Fibroblast of lung (primary cell): Measurements from ENCODE around the gene STX1B. TPM values are rescaled to one million over a fixed set of nuclear protein-coding genes. Genes with fewer than 3 reads are reported as not detected.

Experiments used
- DNase-seq, 2 donors: peaks; one replicate each; pipeline versions ENCODE4 v3.0.0 to v3.0.0-alpha.2; 2010; ENCODE audit warnings: low read depth in 2 of 2
- H2AFZ ChIP-seq: 2 replicates; pipeline ENCODE4 v1.5.1; 2012; ENCODE audit warnings: low read length, control low read depth, inconsistent platforms
- H3K27ac ChIP-seq: 2 replicates; pipeline ENCODE4 v1.5.1; 2011; ENCODE audit warnings: low read length, control low read depth; ENCODE audit not compliant: insufficient read depth
- H3K27me3 ChIP-seq: 2 replicates; pipeline ENCODE4 v1.5.1; 2011; ENCODE audit warnings: mild to moderate bottlenecking, low read length; ENCODE audit not compliant: control insufficient read depth, insufficient read depth
- H3K36me3 ChIP-seq: 2 replicates; pipeline ENCODE4 v1.5.1; 2011; ENCODE audit warnings: low read length; ENCODE audit not compliant: control insufficient read depth, insufficient read depth
- H3K4me1 ChIP-seq: 2 replicates; pipeline ENCODE4 v1.5.1; 2011; ENCODE audit warnings: low read length; ENCODE audit not compliant: control insufficient read depth, insufficient read depth; ENCODE audit errors: extremely low read depth
- H3K4me2 ChIP-seq: 2 replicates; pipeline ENCODE4 v1.5.1; 2011; ENCODE audit warnings: low read length, control low read depth; ENCODE audit not compliant: insufficient read depth; ENCODE audit errors: extremely low read depth
- H3K4me3 ChIP-seq, 4 experiments: fragments of 200-600 bp in 1 of 4; sonication (generic) in 1 of 4; replicated peaks in 1 of 4; 2 replicates each; pipeline ENCODE4 v1.5.1; 2011 to 2016; ENCODE audit warnings: low read length in 4 of 4, low read depth in 3 of 4, mild to moderate bottlenecking in 3 of 4, control low read depth in 2 of 4, inconsistent platforms in 1 of 4, mixed read lengths in 1 of 4; ENCODE audit not compliant: insufficient read depth in 1 of 4; ENCODE audit errors: control extremely low read depth in 1 of 4
- H3K79me2 ChIP-seq: 2 replicates; pipeline ENCODE4 v1.5.1; 2012; ENCODE audit warnings: mild to moderate bottlenecking, low read length, inconsistent platforms; ENCODE audit not compliant: control insufficient read depth, insufficient read depth
- H3K9ac ChIP-seq: 2 replicates; pipeline ENCODE4 v1.5.1; 2011; ENCODE audit warnings: mild to moderate bottlenecking, low read length, control low read depth; ENCODE audit not compliant: insufficient read depth
- H3K9me3 ChIP-seq: 2 replicates; pipeline ENCODE4 v1.5.1; 2012; ENCODE audit warnings: low read depth, low read length; ENCODE audit not compliant: control insufficient read depth, insufficient read depth
- H4K20me1 ChIP-seq: 2 replicates; pipeline ENCODE4 v1.5.1; 2011; ENCODE audit warnings: low read length; ENCODE audit not compliant: control insufficient read depth, insufficient read depth; ENCODE audit errors: extremely low read depth
- EZH2 ChIP-seq: IDR thresholded peaks from 2 replicates; pipeline ENCODE4 v1.5.1; 2012; ENCODE audit warnings: low read length, control low read depth, mild to moderate bottlenecking; ENCODE audit errors: missing control alignments
- polyA plus RNA-seq, 2 donors: library from polyadenylated mRNA; depleted of rRNA in 1 of 2; stranded (reverse) in 1 of 2; unstranded in 1 of 2; fragments of >200 nt; gene quantifications; 2 replicates each; pipeline ENCODE4 v1.2.1, GENCODE V29; 2011 to 2012; ENCODE audit warnings: missing spikeins in 1 of 2
- total RNA-seq: library from RNA; depleted of rRNA; stranded (reverse); fragments of >200 nt; gene quantifications from 2 replicates; pipeline ENCODE4 v1.2.1, GENCODE V29; 2014
- TF ChIP-seq, protein P1 (sequence below), 2 donors: IDR thresholded peaks in 1 of 2; conservative IDR thresholded peaks in 1 of 2; 1 replicate in 1 of 2; 2 replicates in 1 of 2; pipeline ENCODE4 v1.5.1; 2011 to 2012; ENCODE audit warnings: low read length in 2 of 2, control low read depth in 1 of 2, inconsistent platforms in 1 of 2, low read depth in 1 of 2, mild to moderate bottlenecking in 1 of 2

The STX1B gene
- total and polyA plus RNA-seq, 2 donors (not counting 1 experiment from before 2014, with no cell fraction given), result 1.3 to 2.1 TPM

DNA sequence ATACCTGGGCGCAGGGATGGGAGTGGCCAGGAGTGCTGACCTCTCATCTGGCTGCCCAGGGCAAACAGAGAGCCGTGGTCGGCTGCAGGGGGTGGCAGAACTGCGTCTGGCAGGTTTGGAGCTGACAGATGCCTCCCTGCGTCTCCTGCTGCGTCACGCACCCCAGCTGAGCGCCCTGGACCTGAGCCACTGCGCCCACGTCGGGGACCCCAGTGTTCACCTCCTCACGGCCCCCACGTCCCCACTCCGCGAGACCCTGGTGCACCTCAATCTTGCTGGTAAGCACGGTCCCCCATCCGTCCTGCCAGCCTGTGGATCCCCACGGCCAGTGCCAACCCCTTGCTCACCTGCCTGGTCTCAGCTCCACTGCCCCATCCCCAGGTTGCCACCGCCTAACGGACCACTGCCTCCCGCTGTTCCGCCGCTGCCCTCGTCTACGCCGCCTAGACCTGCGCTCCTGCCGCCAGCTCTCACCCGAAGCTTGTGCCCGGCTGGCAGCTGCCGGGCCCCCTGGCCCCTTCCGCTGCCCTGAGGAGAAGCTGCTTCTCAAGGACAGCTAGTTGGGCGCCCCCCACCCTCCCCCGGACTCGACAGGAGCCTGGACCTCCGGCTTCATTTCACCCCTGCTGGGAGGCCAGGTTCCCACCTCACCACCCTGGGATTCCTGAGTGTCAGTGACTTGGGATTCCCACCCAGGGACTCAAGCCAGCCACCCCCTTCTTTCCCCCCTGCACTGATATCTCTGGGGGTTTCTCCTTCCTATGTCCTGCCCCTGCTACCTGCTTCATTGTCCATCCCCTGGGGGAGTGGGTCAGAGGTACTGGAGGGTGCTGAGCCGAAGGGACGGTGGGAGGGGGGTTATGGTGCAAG is 63.5 kb downstream of the STX1B start:
- TF ChIP-seq EZH2, result no peak
- TF ChIP-seq, protein P1, sequence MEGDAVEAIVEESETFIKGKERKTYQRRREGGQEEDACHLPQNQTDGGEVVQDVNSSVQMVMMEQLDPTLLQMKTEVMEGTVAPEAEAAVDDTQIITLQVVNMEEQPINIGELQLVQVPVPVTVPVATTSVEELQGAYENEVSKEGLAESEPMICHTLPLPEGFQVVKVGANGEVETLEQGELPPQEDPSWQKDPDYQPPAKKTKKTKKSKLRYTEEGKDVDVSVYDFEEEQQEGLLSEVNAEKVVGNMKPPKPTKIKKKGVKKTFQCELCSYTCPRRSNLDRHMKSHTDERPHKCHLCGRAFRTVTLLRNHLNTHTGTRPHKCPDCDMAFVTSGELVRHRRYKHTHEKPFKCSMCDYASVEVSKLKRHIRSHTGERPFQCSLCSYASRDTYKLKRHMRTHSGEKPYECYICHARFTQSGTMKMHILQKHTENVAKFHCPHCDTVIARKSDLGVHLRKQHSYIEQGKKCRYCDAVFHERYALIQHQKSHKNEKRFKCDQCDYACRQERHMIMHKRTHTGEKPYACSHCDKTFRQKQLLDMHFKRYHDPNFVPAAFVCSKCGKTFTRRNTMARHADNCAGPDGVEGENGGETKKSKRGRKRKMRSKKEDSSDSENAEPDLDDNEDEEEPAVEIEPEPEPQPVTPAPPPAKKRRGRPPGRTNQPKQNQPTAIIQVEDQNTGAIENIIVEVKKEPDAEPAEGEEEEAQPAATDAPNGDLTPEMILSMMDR (conservative IDR thresholded peaks at IDR 0.05 in 1 of 2, IDR thresholded peaks at IDR 0.05 in 1 of 2; ENCODE audit: low read depth in 1 of 2, low read length in 2 of 2), result no peak
- no peak for DNase-seq
- H2AFZ ChIP-seq, result no peak overlapping the region
- H3K79me2 ChIP-seq, result peaks cover 8% of the 10 kb centered on the region
- peaks cover 18% of the 10 kb centered on the region for H3K36me3 ChIP-seq
- no peaks in the 10 kb centered on the region for H3K9me3 ChIP-seq
- no peak overlapping the region for H3K4me3 ChIP-seq
- no peaks in the 10 kb centered on the region for H4K20me1 ChIP-seq
- no peaks in the 10 kb centered on the region for H3K27me3 ChIP-seq
- no peak overlapping the region for H3K27ac ChIP-seq
- H3K4me2 ChIP-seq, result no peak overlapping the region
- H3K9ac ChIP-seq, result no peak overlapping the region
- peaks cover 21% of the 10 kb centered on the region for H3K4me1 ChIP-seq

DNA sequence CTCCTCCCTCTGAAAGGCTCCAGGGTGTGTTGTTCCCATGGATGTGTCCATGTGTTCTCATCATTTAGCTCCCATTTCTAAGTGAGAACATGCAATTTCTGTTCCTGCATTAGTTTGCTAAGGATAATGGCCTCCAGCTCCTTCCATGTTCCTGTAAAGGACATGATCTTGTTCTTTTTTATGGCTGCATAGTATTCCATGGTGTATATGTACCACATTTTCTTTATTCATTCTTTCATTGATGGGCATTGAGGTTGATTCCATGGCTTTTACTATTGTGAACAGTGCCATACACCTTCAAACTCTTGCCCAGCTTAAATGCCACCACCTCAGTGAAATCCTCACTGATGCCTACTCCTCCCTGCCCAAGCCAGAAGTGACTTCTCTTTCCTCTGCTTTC is 66.1 kb downstream of the STX1B start:
- H3K27ac ChIP-seq, result no peak overlapping the region
- no peaks in the 10 kb centered on the region for H3K79me2 ChIP-seq
- H3K9me3 ChIP-seq, result no peaks in the 10 kb centered on the region
- H3K9ac ChIP-seq, result no peak overlapping the region
- no peak overlapping the region for H3K4me2 ChIP-seq
- H4K20me1 ChIP-seq, result no peaks in the 10 kb centered on the region
- no peaks in the 10 kb centered on the region for H3K27me3 ChIP-seq
- H3K36me3 ChIP-seq, result peaks cover 18% of the 10 kb centered on the region
- H3K4me3 ChIP-seq, result no peak overlapping the region
- TF ChIP-seq, protein P1 (conservative IDR thresholded peaks at IDR 0.05 in 1 of 2, IDR thresholded peaks at IDR 0.05 in 1 of 2; ENCODE audit: low read depth in 1 of 2, low read length in 2 of 2), result no peak
- no peak for TF ChIP-seq EZH2
- no peak overlapping the region for H2AFZ ChIP-seq
- H3K4me1 ChIP-seq, result peaks cover 3% of the 10 kb centered on the region
- no peak for DNase-seq

DNA sequence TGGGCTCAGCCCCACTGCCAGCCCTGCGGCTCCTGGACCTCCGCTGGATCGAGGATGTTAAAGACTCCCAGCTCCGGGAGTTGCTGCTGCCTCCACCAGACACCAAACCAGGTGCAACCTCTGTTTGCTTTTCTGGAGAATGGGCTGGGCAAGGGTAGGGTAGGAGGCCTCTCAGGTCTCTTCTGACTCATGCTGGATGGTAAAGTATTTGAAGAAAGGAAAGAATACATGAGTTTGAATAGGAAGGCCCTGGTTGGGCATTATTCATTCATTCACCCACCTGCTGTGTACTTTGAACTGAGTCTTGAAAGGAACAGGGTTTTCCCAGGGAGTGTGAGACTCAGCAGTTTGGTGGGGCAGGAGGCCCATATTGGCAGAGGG is 68.0 kb downstream of the STX1B start:
- Histone ChIP-seq H3K9me3 (no peaks in the 10 kb centered on the region), H3K79me2 (no peaks in the 10 kb centered on the region), H2AFZ (no peak overlapping the region), H3K27ac (no peak overlapping the region), H4K20me1 (no peaks in the 10 kb centered on the region), H3K36me3 (peaks cover 18% of the 10 kb centered on the region), H3K4me2 (no peak overlapping the region), H3K9ac (no peak overlapping the region), H3K4me1 (peaks cover 4% of the 10 kb centered on the region), H3K4me3 (no peak overlapping the region), H3K27me3 (no peaks in the 10 kb centered on the region)
- no peak for DNase-seq
- TF ChIP-seq, protein P1 (conservative IDR thresholded peaks at IDR 0.05 in 1 of 2, IDR thresholded peaks at IDR 0.05 in 1 of 2; ENCODE audit: low read depth in 1 of 2, low read length in 2 of 2), result no peak
- TF ChIP-seq EZH2, result no peak
